T-helper 1 cell treated with Interleukin-12 subunit alpha and Interleukin-12 subunit beta and Interleukin-4 antibody, amounts not matched to agents 30 μg/mL and 1 μg/mL, for 36 hours (primary cell): Measurements from ENCODE around the gene PYROXD2.

Source experiments
- H3K27ac Mint-ChIP-seq: one replicate; pipeline ENCODE4 v1.8.0; 2021; ENCODE audit warnings: mild to moderate bottlenecking, mixed read lengths
- H3K27me3 Mint-ChIP-seq: one replicate; pipeline ENCODE4 v1.8.0; 2021; ENCODE audit warnings: low read depth, mixed read lengths
- H3K36me3 Mint-ChIP-seq: one replicate; pipeline ENCODE4 v1.8.0; 2021; ENCODE audit warnings: low read depth, mixed read lengths
- H3K4me1 Mint-ChIP-seq: one replicate; pipeline ENCODE4 v1.8.0; 2021; ENCODE audit warnings: low read depth, mixed read lengths
- H3K4me3 Mint-ChIP-seq: one replicate; pipeline ENCODE4 v1.8.0; 2021; ENCODE audit warnings: mild to moderate bottlenecking, moderate library complexity, mixed read lengths
- H3K9me3 Mint-ChIP-seq: one replicate; pipeline ENCODE4 v1.8.0; 2021; ENCODE audit warnings: mixed read lengths

PYROXD2 gene

DNA sequence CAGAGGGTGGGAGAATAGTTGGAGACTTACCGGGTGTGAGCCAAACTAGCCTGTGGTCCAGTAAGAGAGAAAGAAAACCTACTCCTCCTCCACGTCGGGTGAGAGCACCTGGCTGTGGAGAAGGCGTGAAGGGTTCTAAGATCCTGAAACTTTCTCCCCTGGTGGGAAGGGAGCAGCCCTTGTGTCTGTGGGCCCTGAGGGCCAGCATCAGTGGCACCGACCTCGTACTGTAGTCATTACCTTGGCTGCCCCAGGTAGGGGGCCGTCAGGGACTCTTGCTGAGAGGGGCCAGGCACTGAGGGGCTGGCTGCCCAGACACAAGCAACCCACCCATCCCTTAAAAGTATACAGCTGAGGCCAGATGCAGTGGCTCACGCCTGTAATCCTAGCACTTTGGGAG lies 77.5 kb downstream of the PYROXD2 start:
- Mint-ChIP-seq H3K4me1 (peaks cover 6% of the 10 kb centered on the region), H3K27me3 (peaks cover 36% of the 10 kb centered on the region), H3K36me3 (no peaks in the 10 kb centered on the region), H3K4me3 (no peak overlapping the region), H3K9me3 (no peaks in the 10 kb centered on the region), H3K27ac (no peak overlapping the region)
